ENCODE data around the gene CDH4. TPM values are rescaled to one million over a fixed set of nuclear protein-coding genes. Genes with fewer than 3 reads are reported as not detected.

The CDH4 gene
- total RNA-seq, 2 experiments from 2014 or later = 0.11 to 0.18 TPM

GRCh38 chr20:61601361-61601760 is 349.3 kb downstream of the CDH4 start:
- Mint-ChIP-seq H3K4me1 (ENCODE audit: low read depth) (no peaks in the 10 kb centered on the region), H3K9me3 (peaks cover 3% of the 10 kb centered on the region), H3K27ac (no peak overlapping the region), H3K27me3 (no peaks in the 10 kb centered on the region), H3K36me3 (ENCODE audit: low read depth) (no peaks in the 10 kb centered on the region), H3K4me3 (no peak overlapping the region)
- ATAC-seq (no peak), DNase-seq (no peak)
- intact Hi-C loops (cut with micrococcal nuclease) = no loop called here
- ChIA-PET POLR2A (no interaction called here), CTCF (no interaction called here)
- TF ChIP-seq CTCF (IDR thresholded peaks at IDR 0.05) = no peak

- Mint-ChIP-seq H3K27ac (no peak overlapping the region), H3K27me3 (no peaks in the 10 kb centered on the region), H3K4me1 (ENCODE audit: low read depth) (no peaks in the 10 kb centered on the region), H3K9me3 (peaks cover 3% of the 10 kb centered on the region), H3K4me3 (no peak overlapping the region), H3K36me3 (ENCODE audit: low read depth) (no peaks in the 10 kb centered on the region)
- no peak for DNase-seq
- no peak for TF ChIP-seq CTCF (IDR thresholded peaks at IDR 0.05)
- intact Hi-C loops (cut with micrococcal nuclease) = no loop called here
- CTCF ChIA-PET = no interaction called here
- no peak for ATAC-seq
- POLR2A ChIA-PET = no interaction called here
Observed at GRCh38 chr20:61601853-61602252, 349.8 kb downstream of the CDH4 start.

GRCh38 chr20:61603715-61604114 is 351.7 kb downstream of the CDH4 start:
- Mint-ChIP-seq H3K9me3 (peaks cover 3% of the 10 kb centered on the region), H3K27me3 (no peaks in the 10 kb centered on the region), H3K36me3 (ENCODE audit: low read depth) (no peaks in the 10 kb centered on the region), H3K4me3 (no peak overlapping the region), H3K4me1 (ENCODE audit: low read depth) (no peaks in the 10 kb centered on the region), H3K27ac (no peak overlapping the region)
- intact Hi-C loops (cut with micrococcal nuclease) = no loop called here
- TF ChIP-seq CTCF (IDR thresholded peaks at IDR 0.05) = no peak
- ChIA-PET CTCF (no interaction called here), POLR2A (no interaction called here)
- ATAC-seq = no peak
- no peak for DNase-seq

- ATAC-seq = no peak
- TF ChIP-seq CTCF (IDR thresholded peaks at IDR 0.05) = no peak
- POLR2A ChIA-PET = no interaction called here
- intact Hi-C loops (cut with micrococcal nuclease) = no loop called here
- no peak for DNase-seq
- H3K4me3 Mint-ChIP-seq = no peak overlapping the region
- H3K4me1 Mint-ChIP-seq (ENCODE audit: low read depth) = no peaks in the 10 kb centered on the region
- H3K27me3 Mint-ChIP-seq = no peaks in the 10 kb centered on the region
- H3K27ac Mint-ChIP-seq = no peak overlapping the region
- no peaks in the 10 kb centered on the region for H3K36me3 Mint-ChIP-seq (ENCODE audit: low read depth)
- H3K9me3 Mint-ChIP-seq = peaks cover 3% of the 10 kb centered on the region
- CTCF ChIA-PET = no interaction called here
Observed at GRCh38 chr20:61604549-61604948, 352.5 kb downstream of the CDH4 start.

GRCh38 chr20:61605283-61605682 is 353.2 kb downstream of the CDH4 start:
- intact Hi-C loops (cut with micrococcal nuclease) = no loop called here
- ATAC-seq = no peak
- Mint-ChIP-seq H3K27me3 (no peaks in the 10 kb centered on the region), H3K9me3 (peaks cover 6% of the 10 kb centered on the region), H3K36me3 (ENCODE audit: low read depth) (no peaks in the 10 kb centered on the region), H3K4me3 (no peak overlapping the region), H3K4me1 (ENCODE audit: low read depth) (no peaks in the 10 kb centered on the region), H3K27ac (no peak overlapping the region)
- ChIA-PET CTCF (no interaction called here), POLR2A (no interaction called here)
- no peak for DNase-seq
- TF ChIP-seq CTCF (IDR thresholded peaks at IDR 0.05) = no peak
